HG02938 (cell line): ENCODE data around the gene ATP5PO.

ENCODE experiments used
- ATAC-seq: cut with Tn5 transposase; IDR thresholded peaks from one replicate; pipeline ENCODE4 v1.9.1; 2021; ENCODE audit warnings: mild to moderate bottlenecking, moderate library complexity; ENCODE audit not compliant: unreplicated experiment

The ATP5PO gene

GRCh38 chr21:33901412-33902288 is 14.0 kb downstream of the ATP5PO start:
- no peak for ATAC-seq

GRCh38 chr21:33899199-33899598 is 16.4 kb downstream of the ATP5PO start:
- no peak for ATAC-seq

- ATAC-seq: no peak
Measured at GRCh38 chr21:33898586-33898985, 17.0 kb downstream of the ATP5PO start.

- ATAC-seq: no peak
Measured at GRCh38 chr21:33897739-33898138, 17.9 kb downstream of the ATP5PO start.

GRCh38 chr21:33897098-33897497 is 18.5 kb downstream of the ATP5PO start:
- ATAC-seq: no peak

- ATAC-seq: no peak
Measured at GRCh38 chr21:33896691-33897090, 18.9 kb downstream of the ATP5PO start.

GRCh38 chr21:33895356-33895755 is 20.2 kb downstream of the ATP5PO start:
- no peak for ATAC-seq

GRCh38 chr21:33894736-33895288 is 20.8 kb downstream of the ATP5PO start:
- ATAC-seq: no peak

GRCh38 chr21:33893917-33894316 is 21.7 kb downstream of the ATP5PO start:
- no peak for ATAC-seq

GRCh38 chr21:33892853-33893252 is 22.8 kb downstream of the ATP5PO start:
- ATAC-seq: no peak

GRCh38 chr21:33890187-33890586 is 25.4 kb downstream of the ATP5PO start:
- no peak for ATAC-seq

GRCh38 chr21:33886321-33886720 is 29.3 kb downstream of the ATP5PO start:
- ATAC-seq: no peak

- no peak for ATAC-seq
Measured at GRCh38 chr21:33885172-33885514, 30.5 kb downstream of the ATP5PO start.

GRCh38 chr21:33884376-33885171 is 31.0 kb downstream of the ATP5PO start:
- no peak for ATAC-seq

GRCh38 chr21:33883118-33883517 is 32.5 kb downstream of the ATP5PO start:
- ATAC-seq: no peak

- ATAC-seq: no peak
Measured at GRCh38 chr21:33881689-33882440, 33.7 kb downstream of the ATP5PO start.

- no peak for ATAC-seq
Measured at GRCh38 chr21:33880626-33881025, 35.0 kb downstream of the ATP5PO start.

- no peak for ATAC-seq
Measured at GRCh38 chr21:33878824-33879223, 36.8 kb downstream of the ATP5PO start.

GRCh38 chr21:33875026-33875695 is 40.4 kb downstream of the ATP5PO start:
- no peak for ATAC-seq

- ATAC-seq: no peak
Measured at GRCh38 chr21:33874161-33874560, 41.4 kb downstream of the ATP5PO start.
